Measurements from ENCODE around the gene TRAF1. TPM values are rescaled to one million over a fixed set of nuclear protein-coding genes. Genes with fewer than 3 reads are reported as not detected.

The TRAF1 gene
- total and polyA plus RNA-seq, 10 of the 15 experiments (the other 5 are each of a cell fraction or from before 2014, with no cell fraction given), result 13.8 to 163 (median 128) TPM

DNA sequence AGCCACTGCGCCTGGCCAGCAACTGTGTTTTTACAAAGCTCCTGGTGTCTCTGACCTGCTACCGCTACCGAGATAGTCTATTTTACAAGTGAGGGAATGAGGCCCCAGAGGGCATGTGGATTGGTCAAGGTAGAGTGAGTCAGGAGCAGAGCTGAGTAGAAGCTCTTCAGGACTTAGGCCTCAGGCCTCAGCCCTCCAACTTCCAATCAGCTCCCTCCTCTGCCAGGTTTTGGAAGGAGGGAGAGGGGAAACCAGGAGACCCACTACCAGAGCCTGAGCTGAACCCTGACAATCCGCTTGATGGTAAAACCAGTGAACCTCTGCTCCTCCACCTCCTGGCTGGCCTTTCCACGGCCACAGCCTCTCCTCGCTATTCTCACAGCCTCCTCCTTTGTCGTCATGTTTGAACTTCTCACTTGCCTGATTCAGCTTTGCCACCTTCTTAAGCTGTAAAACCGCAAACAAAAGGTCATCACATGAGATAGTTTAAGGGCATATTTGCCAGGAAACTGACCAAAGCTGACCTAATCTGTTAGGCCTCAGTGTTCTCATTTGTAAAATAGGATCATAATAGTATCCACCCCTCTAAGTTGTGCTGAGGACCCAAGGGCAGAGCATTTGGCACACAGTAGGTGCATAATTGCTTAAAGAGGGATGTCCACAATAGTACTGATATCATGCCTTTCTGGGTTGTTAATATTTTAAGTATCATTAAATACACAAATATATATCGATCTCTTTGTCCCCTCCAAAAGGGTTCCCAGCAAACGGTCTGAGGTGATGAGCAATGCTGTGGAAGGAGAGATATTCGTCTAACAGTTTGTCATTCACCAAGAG, 1.7 kb downstream of the TRAF1 start (continued):
- TF ChIP-seq CREM (IDR thresholded peaks at IDR 0.05; ENCODE audit: low read depth), result peak; percentile 65; the same call in 1 of the 2 replicates
- no peak for TF ChIP-seq WRNIP1 (IDR thresholded peaks at IDR 0.05; ENCODE audit: borderline replicate concordance, low read depth, low read length)
- peak; percentile 92 for TF ChIP-seq MLLT1 (IDR thresholded peaks at IDR 0.05)
- 0 out of 2 replicates have a peak, but pooled peaks have one; percentile 6 for TF ChIP-seq RAD21 (IDR thresholded peaks at IDR 0.05; ENCODE audit: insufficient read depth, low read depth, low read length)
- TF ChIP-seq CBFB (IDR thresholded peaks at IDR 0.05; ENCODE audit: low read depth), result peak; percentile 87
- peak; percentile 25 for TF ChIP-seq MEF2B (IDR thresholded peaks at IDR 0.05; ENCODE audit: partially characterized antibody, poor library complexity, severe bottlenecking)
- TF ChIP-seq, protein P1, sequence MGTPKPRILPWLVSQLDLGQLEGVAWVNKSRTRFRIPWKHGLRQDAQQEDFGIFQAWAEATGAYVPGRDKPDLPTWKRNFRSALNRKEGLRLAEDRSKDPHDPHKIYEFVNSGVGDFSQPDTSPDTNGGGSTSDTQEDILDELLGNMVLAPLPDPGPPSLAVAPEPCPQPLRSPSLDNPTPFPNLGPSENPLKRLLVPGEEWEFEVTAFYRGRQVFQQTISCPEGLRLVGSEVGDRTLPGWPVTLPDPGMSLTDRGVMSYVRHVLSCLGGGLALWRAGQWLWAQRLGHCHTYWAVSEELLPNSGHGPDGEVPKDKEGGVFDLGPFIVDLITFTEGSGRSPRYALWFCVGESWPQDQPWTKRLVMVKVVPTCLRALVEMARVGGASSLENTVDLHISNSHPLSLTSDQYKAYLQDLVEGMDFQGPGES (IDR thresholded peaks at IDR 0.05), result no peak
- TF ChIP-seq RAD51 (IDR thresholded peaks at IDR 0.05), result peak; percentile 25; the same call in 1 of the 2 replicates
- peak; percentile 50 to 61; a peak in 2 of 4 replicates for TF ChIP-seq EP300 (IDR thresholded peaks at IDR 0.05; ENCODE audit: borderline replicate concordance in 1 of 2, control insufficient read depth in 1 of 2, low read depth in 2 of 2, low read length in 2 of 2)
- peak; percentile 33; the same call in 1 of the 2 replicates for TF ChIP-seq EED (IDR thresholded peaks at IDR 0.05; ENCODE audit: low read depth)
- TF ChIP-seq IKZF1 (conservative IDR thresholded peaks at IDR 0.05), result peak; percentile 76
- peak; percentile 53; the same call in 1 of the 2 replicates for TF ChIP-seq ZNF217 (IDR thresholded peaks at IDR 0.05)
